HG03095 (cell line): ENCODE measurements around the gene CA6.
"Not testable (repeated sequence)": the region's sequence is repeated elsewhere in the genome, so short reads cannot be mapped to it uniquely, and the experiment has no call there.

Experiments used
- ATAC-seq: cut with Tn5 transposase; IDR thresholded peaks from one replicate; pipeline ENCODE4 v1.9.1; 2021; ENCODE audit warnings: moderate library complexity; ENCODE audit not compliant: unreplicated experiment

The CA6 gene

GRCh38 chr1:9004031-9004699 is 58.5 kb downstream of the CA6 start:
- ATAC-seq: no peak

DNA sequence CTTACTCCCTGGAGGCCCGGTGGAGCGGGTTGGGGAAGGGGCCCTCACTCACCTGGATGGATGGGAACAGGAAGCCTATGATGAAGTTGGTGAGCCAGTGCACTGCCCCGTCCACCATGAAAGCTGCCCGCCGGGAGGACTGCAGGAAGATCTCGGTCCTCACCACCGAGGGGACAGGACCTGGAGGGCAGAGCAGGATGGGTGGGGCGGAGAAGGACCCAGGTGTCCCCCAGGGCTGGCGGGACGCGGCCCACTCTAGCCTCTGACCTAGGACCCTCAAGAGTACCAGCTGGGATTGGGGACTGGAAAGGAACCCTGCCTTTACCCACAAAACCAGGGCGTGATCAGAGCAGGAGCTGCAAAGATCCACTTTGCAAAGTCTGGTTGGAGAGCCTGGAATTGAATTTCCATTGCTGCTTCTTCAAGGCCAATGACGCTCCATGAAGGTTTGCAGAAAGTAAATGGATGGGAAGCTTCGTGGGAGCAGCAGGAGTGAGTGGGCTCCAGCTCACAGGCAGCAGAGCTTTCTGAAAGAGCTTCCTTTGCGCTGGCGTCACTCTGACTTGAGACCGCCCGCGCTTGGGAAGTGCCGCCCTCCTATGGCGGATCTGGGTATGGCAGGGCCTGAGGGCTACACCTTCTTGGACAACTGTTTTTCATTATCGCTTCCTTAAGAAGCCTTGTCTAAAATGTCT is 59.2 kb downstream of the CA6 start:
- no peak for ATAC-seq

- no peak for ATAC-seq
These were observed 59.7 kb downstream of the CA6 start for GRCh38 chr1:9005395-9005708.

DNA sequence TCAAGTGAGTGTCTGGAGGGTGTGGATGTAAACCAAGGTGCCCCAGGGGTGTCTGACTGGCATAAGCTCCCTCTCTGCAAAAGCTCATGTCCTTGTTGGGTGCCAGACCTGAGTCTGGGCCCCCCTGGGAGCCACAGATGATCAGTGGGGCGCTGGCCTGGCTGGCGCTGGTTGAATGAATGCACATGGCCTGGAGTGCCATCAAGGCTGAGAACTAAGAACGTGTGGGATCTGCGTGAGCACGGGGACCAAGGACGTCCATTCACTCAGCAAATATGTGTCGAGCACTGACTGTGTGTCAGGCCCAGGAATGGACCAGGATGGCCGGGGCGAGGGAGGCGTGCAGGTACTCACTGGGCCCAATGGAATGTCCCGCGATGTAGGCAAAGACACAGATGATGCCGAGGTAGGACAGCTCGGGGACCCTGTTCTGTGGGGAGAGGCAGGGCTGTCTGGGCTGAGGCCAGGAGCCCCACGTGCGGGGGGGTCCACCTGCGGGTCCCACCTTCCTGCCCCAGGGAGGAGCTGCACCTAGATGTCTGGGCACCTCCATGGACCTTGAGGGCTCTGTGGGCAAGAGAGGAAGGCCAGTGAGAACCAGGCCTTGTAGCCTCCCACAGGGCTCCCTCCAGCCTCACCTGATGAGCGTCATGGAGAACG is 61.4 kb downstream of the CA6 start:
- no peak for ATAC-seq

DNA sequence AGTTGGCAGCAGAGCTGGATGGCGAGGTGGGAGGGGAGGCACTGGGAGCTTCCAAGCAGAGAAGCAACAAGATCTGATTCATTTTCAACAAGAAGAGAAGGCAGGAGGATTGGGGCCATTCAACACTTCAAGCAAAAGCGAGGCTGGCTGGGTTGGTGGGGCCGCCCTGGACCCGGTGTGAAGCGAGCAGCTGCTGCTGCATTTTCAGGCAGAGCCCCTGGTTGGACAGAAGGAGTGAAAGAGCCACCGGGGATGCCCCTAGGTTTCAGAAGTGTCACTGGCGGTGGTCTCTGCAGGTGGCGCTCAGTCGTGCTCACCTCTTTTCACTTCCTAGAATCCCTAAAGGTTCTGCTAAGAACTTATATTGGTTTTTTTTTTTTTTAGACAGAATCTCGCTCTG is 62.6 kb downstream of the CA6 start:
- no peak for ATAC-seq

GRCh38 chr1:9009438-9010370 is 64.0 kb downstream of the CA6 start:
- ATAC-seq: no peak

DNA sequence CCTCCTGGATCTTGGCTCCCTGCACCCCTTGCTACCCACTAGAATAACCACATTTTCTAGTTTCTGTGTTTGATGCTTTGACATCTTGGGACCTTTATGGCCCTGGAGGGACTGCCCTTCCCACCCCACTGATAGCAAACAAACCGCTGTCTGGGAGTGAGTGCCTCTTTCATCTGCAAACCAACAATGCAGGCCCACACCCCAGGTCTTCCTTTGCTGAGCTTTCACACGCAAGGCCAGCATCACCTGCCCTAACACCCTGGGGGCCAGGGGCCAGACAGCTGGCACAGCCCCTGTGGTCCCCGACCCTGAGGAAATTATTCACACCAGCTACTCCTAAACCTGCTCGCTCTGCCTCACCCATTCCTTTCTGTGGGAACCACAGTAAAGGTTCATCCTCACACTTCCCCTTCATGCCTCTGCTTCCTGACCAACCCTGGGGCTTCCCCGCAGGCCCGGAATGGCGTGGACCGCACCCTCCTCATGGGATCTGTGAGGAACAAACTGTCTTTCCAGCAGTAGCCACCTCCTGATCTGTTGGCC is 65.2 kb downstream of the CA6 start:
- ATAC-seq: no peak

DNA sequence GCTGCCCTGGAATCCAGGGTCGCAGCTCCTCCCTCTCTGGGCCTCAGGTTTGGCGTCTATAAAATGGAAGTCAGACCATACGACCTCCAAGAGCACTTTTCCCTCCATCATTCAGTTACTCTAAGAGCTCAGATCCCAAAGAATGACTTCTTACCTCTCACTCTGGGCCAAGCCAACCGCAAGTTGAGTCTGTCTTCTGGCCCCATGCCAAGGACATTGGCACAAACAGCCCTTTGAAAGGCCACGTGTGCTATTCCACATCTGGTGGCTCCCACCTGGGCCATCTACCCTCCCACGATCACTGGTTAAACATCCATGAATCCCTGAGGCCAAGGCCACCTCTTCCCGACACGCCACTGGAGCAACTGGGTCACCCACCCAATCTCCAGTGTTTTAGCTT is 68.2 kb downstream of the CA6 start:
- ATAC-seq: no peak

DNA sequence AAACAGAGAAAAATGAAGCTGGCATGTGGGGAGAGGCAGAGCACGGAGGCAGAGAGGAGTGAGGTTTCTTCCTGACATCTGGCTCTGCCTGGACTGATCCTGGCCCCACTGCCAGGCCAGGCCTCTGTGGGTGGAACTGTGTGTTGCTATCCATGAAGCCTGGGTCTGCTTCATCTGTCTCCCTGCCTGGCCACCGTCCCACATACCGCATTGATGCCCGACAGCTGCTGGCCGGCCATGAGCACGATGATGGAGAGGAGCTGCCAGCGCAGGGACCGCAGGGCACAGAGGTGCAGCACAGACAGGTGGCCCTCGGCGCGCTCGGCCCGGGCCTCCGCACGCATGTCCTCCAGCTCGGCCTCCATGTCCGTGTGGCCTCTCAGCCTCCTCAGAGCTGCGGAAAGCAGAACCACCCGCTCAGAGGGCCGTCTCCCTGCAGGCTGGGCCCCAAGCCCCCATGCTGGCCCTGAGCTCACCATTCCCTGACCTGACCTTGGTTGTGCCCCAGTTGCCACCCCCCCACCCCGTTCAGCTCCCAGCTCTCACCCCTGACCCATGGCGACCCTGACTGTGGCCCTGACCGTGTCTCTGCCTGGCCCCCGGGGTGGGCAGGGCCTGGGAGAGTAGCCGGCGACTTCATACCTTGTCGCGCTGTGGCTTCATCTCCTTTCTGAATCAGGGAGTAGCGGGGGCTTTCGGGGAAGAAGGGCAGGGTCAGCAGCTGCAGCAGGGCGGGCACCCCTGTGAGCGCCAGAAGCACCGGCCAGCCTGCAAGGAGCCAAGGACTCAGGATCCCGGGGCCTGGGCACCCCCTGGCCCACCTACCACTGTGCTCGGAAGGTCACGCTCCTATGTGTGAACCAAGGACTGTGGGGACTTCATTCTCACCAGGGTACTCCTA is 69.1 kb downstream of the CA6 start:
- ATAC-seq: no peak

DNA sequence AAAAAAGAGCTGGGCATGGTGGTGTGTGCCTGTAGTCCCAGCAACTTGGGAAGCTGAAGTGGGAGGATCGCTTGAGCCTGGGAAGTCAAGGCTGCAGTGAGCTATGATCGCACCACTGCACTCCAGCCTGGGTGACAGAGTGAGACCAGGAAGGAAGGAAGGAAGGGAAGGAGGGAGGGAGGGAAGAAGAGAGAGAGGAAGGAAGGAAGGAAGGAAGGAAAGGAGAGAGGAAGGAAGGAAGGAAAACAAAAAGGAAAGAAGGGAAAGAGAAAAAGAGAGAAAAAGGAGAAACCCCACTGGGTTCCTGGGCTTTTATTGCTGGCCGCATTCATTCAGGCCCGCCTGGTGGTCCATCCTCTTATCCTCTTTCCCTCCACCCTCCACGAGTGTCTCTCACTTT is 70.8 kb downstream of the CA6 start:
- no peak for ATAC-seq

- no peak for ATAC-seq
These were observed 72.7 kb downstream of the CA6 start for GRCh38 chr1:9018333-9018732.

DNA sequence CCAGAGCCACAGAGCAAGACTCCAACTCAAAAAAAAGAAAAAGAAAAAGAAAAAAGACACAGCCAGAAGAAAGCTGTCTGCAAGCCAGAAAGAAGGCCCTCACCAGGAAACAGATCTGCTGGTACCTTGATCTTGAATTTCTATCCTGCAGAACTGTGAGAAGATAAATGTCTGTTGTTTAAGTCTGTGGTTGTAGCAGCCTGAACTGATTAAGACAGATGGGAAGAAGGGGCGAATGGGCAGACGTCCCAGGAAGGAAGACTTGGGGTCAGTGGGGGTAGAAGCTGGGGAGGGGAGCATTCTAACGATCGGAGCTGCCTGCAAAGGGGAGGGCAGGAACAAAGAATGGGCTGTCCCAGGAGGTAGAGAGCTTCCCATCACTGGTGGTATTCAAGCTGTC is 74.2 kb downstream of the CA6 start:
- ATAC-seq: no peak

DNA sequence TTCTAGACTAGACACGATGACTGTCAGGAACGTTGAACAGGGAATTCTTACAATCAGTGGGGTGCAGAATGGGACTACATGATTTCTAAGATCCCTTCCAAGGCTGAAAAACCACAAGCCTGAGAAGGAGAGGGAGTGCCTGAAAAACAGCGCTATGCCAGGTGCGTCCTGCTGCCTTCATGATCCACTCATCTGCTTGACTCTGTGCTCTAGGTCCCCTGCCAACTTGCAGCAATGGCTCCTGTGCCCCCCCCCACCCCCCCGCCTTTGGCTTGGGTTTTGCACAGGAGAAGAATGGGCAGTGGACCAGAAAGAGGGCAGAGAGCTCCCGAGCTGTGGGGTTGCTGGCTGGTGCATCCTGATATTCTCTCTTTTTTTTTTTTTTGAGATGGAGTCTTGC is 74.6 kb downstream of the CA6 start:
- ATAC-seq: no peak

GRCh38 chr1:9022026-9022738 is 76.5 kb downstream of the CA6 start:
- not testable (repeated sequence) for ATAC-seq

DNA sequence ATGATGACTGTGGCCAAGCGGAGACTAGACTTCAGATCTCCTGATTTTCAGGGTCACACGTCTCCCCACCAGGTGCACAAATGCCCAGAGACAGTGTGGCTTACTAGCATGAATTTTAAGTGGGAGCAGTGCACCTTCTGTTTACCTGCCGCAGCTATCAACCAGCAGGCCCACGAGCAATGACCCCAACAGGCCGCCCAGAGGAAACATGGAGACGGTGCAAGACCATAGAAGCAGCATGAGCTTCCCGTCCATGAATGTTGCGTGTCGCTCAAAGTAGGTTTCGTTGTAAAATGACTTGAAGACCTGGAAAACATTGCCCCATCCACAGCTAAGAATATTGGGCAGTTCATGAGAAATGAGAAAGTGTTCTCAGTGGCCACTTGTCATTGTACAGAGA is 77.1 kb downstream of the CA6 start:
- no peak for ATAC-seq
